H9 (cell line): Measurements from ENCODE around the gene SMIM22. TPM values are rescaled to one million over a fixed set of nuclear protein-coding genes. Genes with fewer than 3 reads are reported as not detected.

Source experiments
- DNase-seq: peaks from one replicate; pipeline ENCODE4 v3.0.0-alpha.2; 2017
- H2AFZ ChIP-seq: one replicate; pipeline ENCODE4 v1.6.1; 2013; ENCODE audit warnings: mild to moderate bottlenecking, low read length, control low read depth, moderate library complexity
- H2AK5ac ChIP-seq: 2 replicates; pipeline ENCODE4 v1.6.1; 2013; ENCODE audit warnings: low read length, control low read depth, mixed read lengths; ENCODE audit not compliant: insufficient read length
- H2BK120ac ChIP-seq: one replicate; pipeline ENCODE4 v1.6.1; 2013; ENCODE audit warnings: low read depth, mild to moderate bottlenecking, low read length, control low read depth, inconsistent platforms; ENCODE audit not compliant: poor library complexity, severe bottlenecking
- H2BK12ac ChIP-seq: 2 replicates; pipeline ENCODE4 v1.6.1; 2013; ENCODE audit warnings: low read length, control low read depth, mixed read lengths, low read depth; ENCODE audit not compliant: insufficient read length
- H2BK15ac ChIP-seq: 2 replicates; pipeline ENCODE4 v1.6.1; 2013; ENCODE audit warnings: low read depth, low read length, control low read depth
- H2BK20ac ChIP-seq: one replicate; pipeline ENCODE4 v1.6.1; 2013; ENCODE audit warnings: low read depth, mild to moderate bottlenecking, low read length, control low read depth, inconsistent platforms; ENCODE audit not compliant: poor library complexity, severe bottlenecking
- H2BK5ac ChIP-seq: 2 replicates; pipeline ENCODE4 v1.6.1; 2013; ENCODE audit warnings: low read length, control low read depth, mixed read lengths; ENCODE audit not compliant: insufficient read length
- H3K14ac ChIP-seq: 2 replicates; pipeline ENCODE4 v1.6.1; 2013; ENCODE audit warnings: low read length, control low read depth; ENCODE audit not compliant: insufficient read depth
- H3K18ac ChIP-seq: 2 replicates; pipeline ENCODE4 v1.6.1; 2013; ENCODE audit warnings: low read depth, mild to moderate bottlenecking, mixed read lengths, low read length, control low read depth; ENCODE audit not compliant: insufficient read length
- H3K23ac ChIP-seq: 2 replicates; pipeline ENCODE4 v1.6.1; 2013; ENCODE audit warnings: low read length, control low read depth, mixed read lengths, low read depth; ENCODE audit not compliant: insufficient read length
- H3K23me2 ChIP-seq: 2 replicates; pipeline ENCODE4 v1.6.1; 2013; ENCODE audit warnings: low read depth, mild to moderate bottlenecking, mixed read lengths, low read length, control low read depth; ENCODE audit not compliant: insufficient read length, poor library complexity, severe bottlenecking
- H3K27ac ChIP-seq: 2 replicates; pipeline ENCODE4 v1.5.1; 2013; ENCODE audit warnings: low read length, control low read depth, mixed read lengths, low read depth; ENCODE audit not compliant: insufficient read length
- H3K27me3 ChIP-seq: 2 replicates; pipeline ENCODE4 v1.6.1; 2013; ENCODE audit warnings: low read length, control low read depth, inconsistent platforms; ENCODE audit not compliant: insufficient read depth
- H3K4ac ChIP-seq: 2 replicates; pipeline ENCODE4 v1.6.1; 2013; ENCODE audit warnings: low read depth, mild to moderate bottlenecking, control low read depth, inconsistent platforms, low read length, moderate library complexity
- H3K4me1 ChIP-seq: 2 replicates; pipeline ENCODE4 v1.6.1; 2013; ENCODE audit warnings: low read length, control low read depth, inconsistent platforms; ENCODE audit not compliant: insufficient read depth
- H3K4me2 ChIP-seq: 2 replicates; pipeline ENCODE4 v1.6.1; 2013; ENCODE audit warnings: low read length, control low read depth, mixed read lengths; ENCODE audit not compliant: insufficient read length, insufficient read depth
- H3K56ac ChIP-seq: 2 replicates; pipeline ENCODE4 v1.6.1; 2013; ENCODE audit warnings: low read depth, mild to moderate bottlenecking, mixed read lengths, low read length, control low read depth; ENCODE audit not compliant: insufficient read length
- H3K79me1 ChIP-seq: 2 replicates; pipeline ENCODE4 v1.6.1; 2013; ENCODE audit warnings: low read depth, mild to moderate bottlenecking, moderate library complexity, low read length, control low read depth, inconsistent platforms; ENCODE audit not compliant: insufficient read depth, poor library complexity, severe bottlenecking
- H3K79me2 ChIP-seq: 2 replicates; pipeline ENCODE4 v1.6.1; 2013; ENCODE audit warnings: low read length, control low read depth, inconsistent platforms; ENCODE audit not compliant: insufficient read depth
- H3K9ac ChIP-seq: 2 replicates; pipeline ENCODE4 v1.6.1; 2013; ENCODE audit warnings: low read length, control low read depth, mixed read lengths; ENCODE audit not compliant: insufficient read length; ENCODE audit errors: extremely low read depth
- H3K9me3 ChIP-seq: one replicate; pipeline ENCODE4 v1.6.1; 2013; ENCODE audit warnings: low read depth, low read length, inconsistent platforms; ENCODE audit not compliant: control insufficient read depth
- H3T11ph ChIP-seq: one replicate; pipeline ENCODE4 v1.6.1; 2013; ENCODE audit warnings: mild to moderate bottlenecking, low read length, control low read depth, inconsistent platforms
- H4K20me1 ChIP-seq: one replicate; pipeline ENCODE4 v1.6.1; 2013; ENCODE audit not compliant: control insufficient read depth, insufficient read length, insufficient read depth
- H4K5ac ChIP-seq: 2 replicates; pipeline ENCODE4 v1.6.1; 2013; ENCODE audit warnings: low read depth, mild to moderate bottlenecking, mixed read lengths, low read length, control low read depth; ENCODE audit not compliant: insufficient read length
- H4K8ac ChIP-seq: replicated peaks from 2 replicates; pipeline ENCODE4 v1.6.1; 2013; ENCODE audit warnings: low read length, control low read depth, mixed read lengths, low read depth; ENCODE audit not compliant: insufficient read length
- H4K91ac ChIP-seq: 2 replicates; pipeline ENCODE4 v1.6.1; 2013; ENCODE audit warnings: low read depth, mild to moderate bottlenecking, moderate library complexity, mixed read lengths, low read length, control low read depth; ENCODE audit not compliant: insufficient read length
- H3K27ac Mint-ChIP-seq, 3 experiments: 2 replicates in 2 of 3; 3 replicates in 1 of 3; pipeline ENCODE4 v1.8.0; 2020 to 2021; ENCODE audit warnings: mixed read lengths in 3 of 3, mild to moderate bottlenecking in 1 of 3, moderate library complexity in 1 of 3
- H3K27me3 Mint-ChIP-seq: 2 replicates; pipeline ENCODE4 v1.8.0; 2021; ENCODE audit warnings: low read depth, mild to moderate bottlenecking, moderate library complexity, mixed read lengths
- H3K36me3 Mint-ChIP-seq, 3 experiments: 2 replicates in 2 of 3; 3 replicates in 1 of 3; pipeline ENCODE4 v1.8.0; 2020 to 2021; ENCODE audit warnings: low read depth in 3 of 3, mixed read lengths in 3 of 3; ENCODE audit not compliant: insufficient read depth in 1 of 3
- H3K4me1 Mint-ChIP-seq, 2 experiments: 2 replicates each; pipeline ENCODE4 v1.8.0; 2020; ENCODE audit warnings: mixed read lengths in 2 of 2
- H3K4me3 Mint-ChIP-seq, 2 experiments: 2 replicates in 1 of 2; 3 replicates in 1 of 2; pipeline ENCODE4 v1.8.0; 2020 to 2021; ENCODE audit warnings: mild to moderate bottlenecking in 2 of 2, mixed read lengths in 2 of 2, moderate library complexity in 1 of 2
- H3K9me3 Mint-ChIP-seq, 2 experiments: 2 replicates in 1 of 2; 3 replicates in 1 of 2; pipeline ENCODE4 v1.8.0; 2020; ENCODE audit warnings: mild to moderate bottlenecking in 2 of 2, mixed read lengths in 2 of 2, moderate library complexity in 1 of 2
- WGBS: extraction: QIAGEN DNeasy Blood & Tissue Kit; methylation state at CpG from one replicate; pipeline ENCODE4 v1.1.7; 2013; ENCODE audit warnings: missing lambda C conversion rate, low lambda C conversion rate, mixed read lengths; ENCODE audit not compliant: insufficient read length; ENCODE audit errors: extremely low coverage; 5-methylcytosine and 5-hydroxymethylcytosine counted together
- total RNA-seq: library from RNA; stranded (reverse); gene quantifications from 2 replicates; pipeline ENCODE4 v1.2.1, GENCODE V29; 2021
- TF ChIP-seq, protein P1 (sequence below): fragments of 200-600 bp; sonication (generic); conservative IDR thresholded peaks from 3 replicates; pipeline ENCODE4 v1.8.0; 2021; ENCODE audit warnings: antibody characterized with exemption, mild to moderate bottlenecking

Gene SMIM22
- total RNA-seq, 1 experiment from 2014 or later = not detected

DNA sequence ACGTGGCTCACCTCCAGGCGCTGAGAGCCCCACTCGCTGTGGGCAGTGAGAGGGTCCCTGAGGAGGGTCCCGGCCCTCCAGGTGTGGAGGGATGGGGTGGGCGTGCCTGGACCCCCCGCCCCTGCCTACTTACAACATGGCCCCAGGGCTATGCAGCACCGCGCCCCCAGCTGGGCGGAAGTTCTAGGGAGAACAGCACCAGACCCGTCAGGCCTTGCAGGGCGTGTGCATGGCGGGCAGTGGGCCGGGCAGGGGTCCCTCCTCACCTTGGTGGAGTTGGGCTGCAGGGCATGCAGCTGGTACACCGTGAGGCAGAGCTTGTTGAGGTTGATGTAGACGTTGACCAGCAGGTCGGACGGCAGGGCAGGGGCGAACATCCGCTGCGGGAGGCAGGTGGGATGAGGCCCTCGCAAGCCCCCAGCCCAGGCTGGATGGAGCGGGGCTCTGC lies 2.7 kb downstream of the SMIM22 start:
- H2BK120ac ChIP-seq = no peak overlapping the region
- Mint-ChIP-seq H3K27me3 (no peaks in the 10 kb centered on the region; the same call in none of the 2 replicates), H3K4me3 (no peak overlapping the region), H3K27ac (no peak overlapping the region), H3K4me1 (peaks cover 6 to 13% of the 10 kb centered on the region in 2 experiments; a peak in 3 of 4 replicates), H3K36me3 (peaks cover 3 to 24% (median 12%) of the 10 kb centered on the region in 3 experiments), H3K9me3 (no peaks in the 10 kb centered on the region)
- TF ChIP-seq, protein P1, sequence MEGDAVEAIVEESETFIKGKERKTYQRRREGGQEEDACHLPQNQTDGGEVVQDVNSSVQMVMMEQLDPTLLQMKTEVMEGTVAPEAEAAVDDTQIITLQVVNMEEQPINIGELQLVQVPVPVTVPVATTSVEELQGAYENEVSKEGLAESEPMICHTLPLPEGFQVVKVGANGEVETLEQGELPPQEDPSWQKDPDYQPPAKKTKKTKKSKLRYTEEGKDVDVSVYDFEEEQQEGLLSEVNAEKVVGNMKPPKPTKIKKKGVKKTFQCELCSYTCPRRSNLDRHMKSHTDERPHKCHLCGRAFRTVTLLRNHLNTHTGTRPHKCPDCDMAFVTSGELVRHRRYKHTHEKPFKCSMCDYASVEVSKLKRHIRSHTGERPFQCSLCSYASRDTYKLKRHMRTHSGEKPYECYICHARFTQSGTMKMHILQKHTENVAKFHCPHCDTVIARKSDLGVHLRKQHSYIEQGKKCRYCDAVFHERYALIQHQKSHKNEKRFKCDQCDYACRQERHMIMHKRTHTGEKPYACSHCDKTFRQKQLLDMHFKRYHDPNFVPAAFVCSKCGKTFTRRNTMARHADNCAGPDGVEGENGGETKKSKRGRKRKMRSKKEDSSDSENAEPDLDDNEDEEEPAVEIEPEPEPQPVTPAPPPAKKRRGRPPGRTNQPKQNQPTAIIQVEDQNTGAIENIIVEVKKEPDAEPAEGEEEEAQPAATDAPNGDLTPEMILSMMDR = no peak
- H3K23me2 ChIP-seq = peaks cover 4% of the 10 kb centered on the region
- no peak overlapping the region for H2BK12ac ChIP-seq
- no peak overlapping the region for H2AK5ac ChIP-seq
- WGBS = no CpG with 5 or more reads among the region's 22 CpGs
- no peaks in the 10 kb centered on the region for H3K4me1 ChIP-seq
- no peak overlapping the region for H3K27ac ChIP-seq
- no peak for DNase-seq
- H3K79me1 ChIP-seq = no peaks in the 10 kb centered on the region
- no peaks in the 10 kb centered on the region for H3K79me2 ChIP-seq
- H4K20me1 ChIP-seq = no peaks in the 10 kb centered on the region
- H3K9ac ChIP-seq = no peak overlapping the region
- H3K4me2 ChIP-seq = no peak overlapping the region
- no peak overlapping the region for H3K23ac ChIP-seq
- no peak overlapping the region for H4K8ac ChIP-seq
- H4K91ac ChIP-seq = no peak overlapping the region
- H2BK5ac ChIP-seq = no peak overlapping the region
- no peak overlapping the region for H2BK20ac ChIP-seq
- no peak overlapping the region for H3K56ac ChIP-seq
- H3K14ac ChIP-seq = no peak overlapping the region
- no peak overlapping the region for H3T11ph ChIP-seq
- H2AFZ ChIP-seq = no peak overlapping the region
- H3K4ac ChIP-seq = no peak overlapping the region
- no peak overlapping the region for H3K18ac ChIP-seq
- no peak overlapping the region for H4K5ac ChIP-seq
- H3K9me3 ChIP-seq = no peaks in the 10 kb centered on the region
- no peaks in the 10 kb centered on the region for H3K27me3 ChIP-seq
- H2BK15ac ChIP-seq = no peak overlapping the region
